DOHH2 (cell line): ENCODE data around the gene VNN1.
"Not testable (repeated sequence)": the region's sequence is repeated elsewhere in the genome, so short reads cannot be mapped to it uniquely, and the experiment has no call there.

ENCODE experiments used
- H3F3A ChIP-seq: fragments of 200-600 bp; sonication (generic), shearing (Covaris generic); 2 replicates; pipeline ENCODE4 v1.6.0; 2016; ENCODE audit warnings: antibody characterized with exemption, mild to moderate bottlenecking; ENCODE audit not compliant: control insufficient read depth, insufficient read depth
- H3K27ac ChIP-seq: fragments of 200-600 bp; sonication (generic); 2 replicates; pipeline ENCODE4 v1.5.1; 2014; ENCODE audit warnings: low read depth, mild to moderate bottlenecking, low read length, moderate library complexity
- H3K27me3 ChIP-seq: fragments of 200-600 bp; sonication (generic); 2 replicates; pipeline ENCODE4 v1.6.1; 2014; ENCODE audit warnings: mild to moderate bottlenecking, low read length, mixed read lengths; ENCODE audit not compliant: control insufficient read depth
- H3K36me3 ChIP-seq: fragments of 200-600 bp; sonication (generic); 2 replicates; pipeline ENCODE4 v1.6.1; 2014; ENCODE audit warnings: mild to moderate bottlenecking, low read length, moderate library complexity, mixed read lengths; ENCODE audit not compliant: control insufficient read depth
- H3K4me1 ChIP-seq: fragments of 200-600 bp; sonication (generic); 2 replicates; pipeline ENCODE4 v1.6.1; 2014; ENCODE audit warnings: mild to moderate bottlenecking, low read length, mixed read lengths; ENCODE audit not compliant: control insufficient read depth
- H3K4me2 ChIP-seq: fragments of 200-600 bp; sonication (generic); 2 replicates; pipeline ENCODE4 v1.6.0; 2014; ENCODE audit warnings: mild to moderate bottlenecking, low read length, moderate library complexity
- H3K4me3 ChIP-seq: fragments of 200-600 bp; sonication (generic); 2 replicates; pipeline ENCODE4 v1.5.1; 2014; ENCODE audit warnings: mild to moderate bottlenecking, low read length, mixed read lengths
- H3K79me2 ChIP-seq: fragments of 200-600 bp; sonication (generic); 2 replicates; pipeline ENCODE4 v1.6.1; 2014; ENCODE audit warnings: mild to moderate bottlenecking, low read length, mixed read lengths; ENCODE audit not compliant: control insufficient read depth
- H3K9me2 ChIP-seq: fragments of 200-600 bp; sonication (generic); replicated peaks from 2 replicates; pipeline ENCODE4 v1.6.1; 2014; ENCODE audit warnings: mild to moderate bottlenecking, low read length, mixed read lengths; ENCODE audit not compliant: control insufficient read depth
- H3K9me3 ChIP-seq: fragments of 200-600 bp; sonication (generic); 2 replicates; pipeline ENCODE4 v1.6.1; 2014; ENCODE audit warnings: antibody characterized with exemption, low read length, mixed read lengths; ENCODE audit not compliant: control insufficient read depth, insufficient read depth
- H4K20me1 ChIP-seq: fragments of 200-600 bp; sonication (generic); 2 replicates; pipeline ENCODE4 v1.6.0; 2014; ENCODE audit warnings: low read depth, mild to moderate bottlenecking, antibody characterized with exemption, low read length, moderate library complexity; ENCODE audit not compliant: control insufficient read depth, insufficient read depth
- EZH2phosphoT487 ChIP-seq: fragments of 200-600 bp; sonication (generic); IDR thresholded peaks from 2 replicates; pipeline ENCODE4 v1.6.1; 2017; ENCODE audit warnings: borderline replicate concordance, mild to moderate bottlenecking, antibody characterized with exemption, low read length, moderate library complexity, mixed read lengths
- TF ChIP-seq, protein P1 (sequence below): fragments of 200-600 bp; sonication (generic); IDR thresholded peaks from one replicate; pipeline ENCODE4 v1.5.1; 2014; ENCODE audit warnings: antibody characterized with exemption, mild to moderate bottlenecking, low read depth, low read length; ENCODE audit not compliant: poor library complexity, severe bottlenecking

VNN1 gene

DNA sequence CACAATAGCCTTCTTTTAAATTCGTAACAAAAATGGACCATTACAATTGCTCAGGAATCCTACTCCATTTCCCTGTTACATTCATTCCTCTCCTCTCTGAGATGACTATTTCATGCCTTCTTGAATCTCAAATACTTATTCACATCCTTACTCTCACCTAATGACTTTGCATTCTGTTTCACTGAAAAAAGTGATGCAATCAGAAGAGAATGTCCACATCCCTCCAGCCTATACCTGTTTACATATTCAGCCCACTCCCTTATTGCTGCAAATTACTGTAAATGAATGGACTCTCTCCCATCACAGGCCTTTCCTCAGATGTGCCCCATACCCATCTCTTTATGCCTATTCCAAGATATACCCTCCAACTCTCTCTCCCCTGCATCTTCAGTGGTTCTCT is 63.4 kb downstream of the VNN1 start:
- Histone ChIP-seq H3K9me2 (no peaks in the 10 kb centered on the region), H3K79me2 (no peaks in the 10 kb centered on the region), H3K36me3 (no peaks in the 10 kb centered on the region), H3K27ac (no peak overlapping the region), H3K4me1 (no peaks in the 10 kb centered on the region), H3F3A (no peaks in the 10 kb centered on the region), H3K4me2 (no peak overlapping the region), H3K9me3 (no peaks in the 10 kb centered on the region), H3K27me3 (no peaks in the 10 kb centered on the region), H3K4me3 (no peak overlapping the region), H4K20me1 (no peaks in the 10 kb centered on the region)
- TF ChIP-seq EZH2phosphoT487, result no peak
- TF ChIP-seq, protein P1, sequence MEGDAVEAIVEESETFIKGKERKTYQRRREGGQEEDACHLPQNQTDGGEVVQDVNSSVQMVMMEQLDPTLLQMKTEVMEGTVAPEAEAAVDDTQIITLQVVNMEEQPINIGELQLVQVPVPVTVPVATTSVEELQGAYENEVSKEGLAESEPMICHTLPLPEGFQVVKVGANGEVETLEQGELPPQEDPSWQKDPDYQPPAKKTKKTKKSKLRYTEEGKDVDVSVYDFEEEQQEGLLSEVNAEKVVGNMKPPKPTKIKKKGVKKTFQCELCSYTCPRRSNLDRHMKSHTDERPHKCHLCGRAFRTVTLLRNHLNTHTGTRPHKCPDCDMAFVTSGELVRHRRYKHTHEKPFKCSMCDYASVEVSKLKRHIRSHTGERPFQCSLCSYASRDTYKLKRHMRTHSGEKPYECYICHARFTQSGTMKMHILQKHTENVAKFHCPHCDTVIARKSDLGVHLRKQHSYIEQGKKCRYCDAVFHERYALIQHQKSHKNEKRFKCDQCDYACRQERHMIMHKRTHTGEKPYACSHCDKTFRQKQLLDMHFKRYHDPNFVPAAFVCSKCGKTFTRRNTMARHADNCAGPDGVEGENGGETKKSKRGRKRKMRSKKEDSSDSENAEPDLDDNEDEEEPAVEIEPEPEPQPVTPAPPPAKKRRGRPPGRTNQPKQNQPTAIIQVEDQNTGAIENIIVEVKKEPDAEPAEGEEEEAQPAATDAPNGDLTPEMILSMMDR, result no peak

DNA sequence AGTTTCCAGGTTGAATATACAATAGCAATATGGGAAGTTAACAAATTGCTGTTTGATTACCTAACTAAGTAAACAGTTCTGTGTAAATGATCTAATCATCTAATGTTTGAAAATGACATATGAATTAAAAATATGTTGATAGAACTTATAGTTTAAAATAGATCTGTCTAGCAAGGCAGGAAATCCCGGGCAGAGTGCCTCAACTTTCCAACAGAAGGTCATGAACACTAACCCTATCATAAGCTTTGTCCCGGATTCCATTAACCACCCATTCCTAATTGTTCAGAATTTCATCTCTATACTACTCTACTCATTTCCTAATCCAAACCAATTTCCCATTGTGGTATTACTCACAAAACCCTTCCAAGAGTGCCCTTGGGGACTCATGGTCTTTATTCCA is 65.0 kb downstream of the VNN1 start:
- Histone ChIP-seq H3F3A (no peaks in the 10 kb centered on the region), H3K79me2 (no peaks in the 10 kb centered on the region), H3K27me3 (no peaks in the 10 kb centered on the region), H3K4me3 (no peak overlapping the region), H3K9me3 (no peaks in the 10 kb centered on the region), H4K20me1 (no peaks in the 10 kb centered on the region), H3K4me1 (peaks cover 5% of the 10 kb centered on the region), H3K4me2 (no peak overlapping the region), H3K9me2 (no peaks in the 10 kb centered on the region), H3K27ac (no peak overlapping the region), H3K36me3 (no peaks in the 10 kb centered on the region)
- TF ChIP-seq, protein P1, result no peak
- TF ChIP-seq EZH2phosphoT487, result no peak

GRCh38 chr6:132648356-132648755 is 65.5 kb downstream of the VNN1 start:
- Histone ChIP-seq H3K27me3 (no peaks in the 10 kb centered on the region), H3K9me2 (no peaks in the 10 kb centered on the region), H3K4me2 (no peak overlapping the region), H4K20me1 (no peaks in the 10 kb centered on the region), H3K9me3 (no peaks in the 10 kb centered on the region), H3K36me3 (no peaks in the 10 kb centered on the region), H3K27ac (no peak overlapping the region), H3K4me1 (peaks cover 10% of the 10 kb centered on the region), H3K4me3 (no peak overlapping the region), H3K79me2 (no peaks in the 10 kb centered on the region), H3F3A (no peaks in the 10 kb centered on the region)
- TF ChIP-seq, protein P1, result no peak
- TF ChIP-seq EZH2phosphoT487, result no peak

- Histone ChIP-seq H3K79me2 (no peaks in the 10 kb centered on the region), H3K9me3 (no peaks in the 10 kb centered on the region; the same call in 1 of the 2 replicates), H3K36me3 (no peaks in the 10 kb centered on the region), H3K27me3 (no peaks in the 10 kb centered on the region), H3F3A (no peaks in the 10 kb centered on the region; the same call in 1 of the 2 replicates), H3K4me1 (peaks cover 35% of the 10 kb centered on the region), H3K9me2 (no peaks in the 10 kb centered on the region), H3K4me3 (peak overlapping the region; percentile 32), H3K4me2 (peak overlapping the region; percentile 44), H4K20me1 (no peaks in the 10 kb centered on the region), H3K27ac (peak overlapping the region; percentile 9)
- TF ChIP-seq, protein P1, result no peak
- no peak for TF ChIP-seq EZH2phosphoT487
These were observed 70.3 kb downstream of the VNN1 start for GRCh38 chr6:132643547-132643946.

DNA sequence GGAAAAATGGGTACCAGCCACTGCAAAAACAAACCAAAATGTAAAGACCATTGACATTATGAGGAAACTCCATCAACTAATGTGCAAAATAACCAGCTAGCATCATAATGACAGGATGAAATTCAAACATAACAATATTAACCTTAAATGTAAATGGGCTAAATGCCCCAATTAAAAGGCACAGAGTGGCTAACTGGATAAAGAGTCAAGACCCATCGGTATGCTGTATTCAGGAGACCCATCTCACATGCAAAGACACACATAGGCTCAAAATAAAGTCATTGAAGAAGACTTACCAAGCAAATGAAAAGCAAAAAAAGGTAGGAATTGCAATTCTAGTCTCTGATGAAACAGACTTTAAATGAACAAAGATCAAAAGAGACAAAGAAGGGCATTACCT is 76.7 kb downstream of the VNN1 start:
- not testable (repeated sequence) for H3F3A ChIP-seq, H3K27me3 ChIP-seq, H3K9me3 ChIP-seq, H3K27ac ChIP-seq, H3K36me3 ChIP-seq, H3K4me2 ChIP-seq, H3K4me3 ChIP-seq, H3K9me2 ChIP-seq, H3K79me2 ChIP-seq, H4K20me1 ChIP-seq
- H3K4me1 ChIP-seq, result peaks cover 31% of the 10 kb centered on the region
